ENCODE measurements around the gene CCDC182.

The CCDC182 gene

GRCh38 chr17:57732062-57732461, 13.0 kb downstream of the CCDC182 start:
- in situ Hi-C loops (cut with MboI; ENCODE audit: low sequenced_read_pairs) = loop anchor here (25.0 kb wide), 1 partner anchor 495 kb away; no protein-coding TSS in a partner anchor

GRCh38 chr17:57730026-57730701, 14.9 kb downstream of the CCDC182 start:
- in situ Hi-C loops (cut with MboI; ENCODE audit: low sequenced_read_pairs) = loop anchor here (25.0 kb wide), 1 partner anchor 493 kb away; no protein-coding TSS in a partner anchor

GRCh38 chr17:57727630-57728175, 17.4 kb downstream of the CCDC182 start:
- in situ Hi-C loops (cut with MboI; ENCODE audit: low sequenced_read_pairs) = loop anchor here (25.0 kb wide), 1 partner anchor 490 kb away; no protein-coding TSS in a partner anchor

- in situ Hi-C loops (cut with MboI; ENCODE audit: low sequenced_read_pairs) = loop anchor here (25.0 kb wide), 1 partner anchor 490 kb away; no protein-coding TSS in a partner anchor
Observed at GRCh38 chr17:57726838-57727237, 18.3 kb downstream of the CCDC182 start.

- in situ Hi-C loops (cut with MboI; ENCODE audit: low sequenced_read_pairs) = loop anchor here (25.0 kb wide), 1 partner anchor 489 kb away; no protein-coding TSS in a partner anchor
Observed at GRCh38 chr17:57726213-57726790, 18.8 kb downstream of the CCDC182 start.

- in situ Hi-C loops (cut with MboI; ENCODE audit: low sequenced_read_pairs) = loop anchor here (25.0 kb wide), 1 partner anchor 487 kb away; no protein-coding TSS in a partner anchor
Observed at GRCh38 chr17:57724729-57725125, 20.4 kb downstream of the CCDC182 start.

- in situ Hi-C loops (cut with MboI; ENCODE audit: low sequenced_read_pairs) = no loop called here
Observed at GRCh38 chr17:57724026-57724728, 20.9 kb downstream of the CCDC182 start.

GRCh38 chr17:57723427-57724025, 21.6 kb downstream of the CCDC182 start:
- in situ Hi-C loops (cut with MboI; ENCODE audit: low sequenced_read_pairs) = no loop called here

- in situ Hi-C loops (cut with MboI; ENCODE audit: low sequenced_read_pairs) = no loop called here
Observed at GRCh38 chr17:57722704-57723043, 22.4 kb downstream of the CCDC182 start.

GRCh38 chr17:57721967-57722703, 23.0 kb downstream of the CCDC182 start:
- in situ Hi-C loops (cut with MboI; ENCODE audit: low sequenced_read_pairs) = no loop called here

GRCh38 chr17:57720386-57721035, 24.6 kb downstream of the CCDC182 start:
- in situ Hi-C loops (cut with MboI; ENCODE audit: low sequenced_read_pairs) = no loop called here

GRCh38 chr17:57718878-57719277, 26.2 kb downstream of the CCDC182 start:
- in situ Hi-C loops (cut with MboI; ENCODE audit: low sequenced_read_pairs) = no loop called here

GRCh38 chr17:57715981-57716380, 29.1 kb downstream of the CCDC182 start:
- in situ Hi-C loops (cut with MboI; ENCODE audit: low sequenced_read_pairs) = no loop called here

- in situ Hi-C loops (cut with MboI; ENCODE audit: low sequenced_read_pairs) = no loop called here
Observed at GRCh38 chr17:57714665-57715180, 30.4 kb downstream of the CCDC182 start.

GRCh38 chr17:57713140-57713539, 32.0 kb downstream of the CCDC182 start:
- in situ Hi-C loops (cut with MboI; ENCODE audit: low sequenced_read_pairs) = no loop called here

GRCh38 chr17:57708410-57708809, 36.7 kb downstream of the CCDC182 start:
- in situ Hi-C loops (cut with MboI; ENCODE audit: low sequenced_read_pairs) = no loop called here

- in situ Hi-C loops (cut with MboI; ENCODE audit: low sequenced_read_pairs) = no loop called here
Observed at GRCh38 chr17:57707892-57708291, 37.2 kb downstream of the CCDC182 start.

GRCh38 chr17:57706761-57707160, 38.3 kb downstream of the CCDC182 start:
- in situ Hi-C loops (cut with MboI; ENCODE audit: low sequenced_read_pairs) = no loop called here

- in situ Hi-C loops (cut with MboI; ENCODE audit: low sequenced_read_pairs) = no loop called here
Observed at GRCh38 chr17:57705921-57706695, 39.0 kb downstream of the CCDC182 start.

Data from HL-60/S4 treated with phorbol 12-myristate 13-acetate at 8.2 ng/mL for 4 days and 3 days (cell line).